Right forelimb (tissue), 1 donor: ENCODE measurements around the gene NAV1.

Experiments
- DNase-seq: peaks from one replicate; pipeline ENCODE4 v3.0.0-alpha.2; 2018

The NAV1 gene

GRCh38 chr1:201525193-201525778, 13.6 kb upstream of the NAV1 start:
- DNase-seq: no peak

- DNase-seq: no peak
Measured at GRCh38 chr1:201527879-201528278, 11.0 kb upstream of the NAV1 start.

- DNase-seq: no peak
Measured at GRCh38 chr1:201528631-201529252, 10.2 kb upstream of the NAV1 start.

- DNase-seq: peak; percentile 94
Measured at GRCh38 chr1:201530741-201531531, 8.0 kb upstream of the NAV1 start.

GRCh38 chr1:201531551-201532425, 7.1 kb upstream of the NAV1 start:
- DNase-seq: peak; percentile 83

GRCh38 chr1:201533836-201534235, 5.1 kb upstream of the NAV1 start:
- no peak for DNase-seq

- no peak for DNase-seq
Measured at GRCh38 chr1:201535046-201535918, 3.6 kb upstream of the NAV1 start.

- DNase-seq: no peak
Measured at GRCh38 chr1:201535919-201536245, 3.0 kb upstream of the NAV1 start.

GRCh38 chr1:201536558-201536957, 2.4 kb upstream of the NAV1 start:
- no peak for DNase-seq

- DNase-seq: no peak
Measured at GRCh38 chr1:201537028-201537427, 1.9 kb upstream of the NAV1 start.

GRCh38 chr1:201537467-201537866, 1.5 kb upstream of the NAV1 start:
- no peak for DNase-seq

GRCh38 chr1:201537891-201538611, 876 bp upstream of the NAV1 start:
- no peak for DNase-seq

- DNase-seq: no peak
Measured at GRCh38 chr1:201539561-201540431, 869 bp downstream of the NAV1 start.

GRCh38 chr1:201540846-201541735, 2.2 kb downstream of the NAV1 start:
- no peak for DNase-seq

GRCh38 chr1:201542309-201543035, 3.5 kb downstream of the NAV1 start:
- DNase-seq: no peak

GRCh38 chr1:201543871-201544642, 5.1 kb downstream of the NAV1 start:
- no peak for DNase-seq

GRCh38 chr1:201544710-201545109, 5.8 kb downstream of the NAV1 start:
- DNase-seq: no peak
